ENCODE measurements around the gene WDR38. TPM values are rescaled to one million over a fixed set of nuclear protein-coding genes. Genes with fewer than 3 reads are reported as not detected.

Gene WDR38
- total and polyA plus RNA-seq, 8 donors, result not detected

DNA sequence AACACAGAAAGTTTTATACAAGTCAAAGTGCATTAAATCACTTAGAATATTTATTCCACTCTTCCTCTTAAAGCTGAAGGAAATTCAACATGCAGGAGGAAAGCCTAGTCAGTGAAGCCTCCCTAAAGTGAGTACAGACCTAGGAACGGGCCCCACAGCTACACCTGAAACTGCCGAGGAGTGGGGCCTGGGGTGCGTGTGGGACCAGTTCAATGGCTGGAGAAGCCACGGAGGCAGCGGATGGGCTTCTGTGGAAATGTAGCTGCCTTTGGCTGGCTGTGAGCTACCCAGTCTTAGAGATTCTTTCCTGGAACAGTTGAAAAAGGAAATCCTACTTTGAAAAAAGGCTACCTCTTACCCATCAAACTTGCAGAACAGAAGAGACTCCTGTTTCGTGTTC lies 25.3 kb downstream of the WDR38 start:
- WGBS, 5 donors, result 84 to 90% (median 86%) methylated on average over 6 of the region's 6 CpGs
- Histone ChIP-seq H3K4me3 (no peak overlapping the region), H3K36me3 (peaks cover 64 to 100% (median 100%) of the 10 kb centered on the region in 4 donors), H3K4me1 (peaks cover 3 to 10% (median 7%) of the 10 kb centered on the region in 4 donors), H3K9me3 (no peaks in the 10 kb centered on the region), H3K27ac (no peak overlapping the region), H3K27me3 (no peaks in the 10 kb centered on the region)
- TF ChIP-seq, protein P1, sequence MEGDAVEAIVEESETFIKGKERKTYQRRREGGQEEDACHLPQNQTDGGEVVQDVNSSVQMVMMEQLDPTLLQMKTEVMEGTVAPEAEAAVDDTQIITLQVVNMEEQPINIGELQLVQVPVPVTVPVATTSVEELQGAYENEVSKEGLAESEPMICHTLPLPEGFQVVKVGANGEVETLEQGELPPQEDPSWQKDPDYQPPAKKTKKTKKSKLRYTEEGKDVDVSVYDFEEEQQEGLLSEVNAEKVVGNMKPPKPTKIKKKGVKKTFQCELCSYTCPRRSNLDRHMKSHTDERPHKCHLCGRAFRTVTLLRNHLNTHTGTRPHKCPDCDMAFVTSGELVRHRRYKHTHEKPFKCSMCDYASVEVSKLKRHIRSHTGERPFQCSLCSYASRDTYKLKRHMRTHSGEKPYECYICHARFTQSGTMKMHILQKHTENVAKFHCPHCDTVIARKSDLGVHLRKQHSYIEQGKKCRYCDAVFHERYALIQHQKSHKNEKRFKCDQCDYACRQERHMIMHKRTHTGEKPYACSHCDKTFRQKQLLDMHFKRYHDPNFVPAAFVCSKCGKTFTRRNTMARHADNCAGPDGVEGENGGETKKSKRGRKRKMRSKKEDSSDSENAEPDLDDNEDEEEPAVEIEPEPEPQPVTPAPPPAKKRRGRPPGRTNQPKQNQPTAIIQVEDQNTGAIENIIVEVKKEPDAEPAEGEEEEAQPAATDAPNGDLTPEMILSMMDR (IDR thresholded peaks at IDR 0.05), result no peak
- TF ChIP-seq EP300 (IDR thresholded peaks at IDR 0.05) (no peak), POLR2A (IDR thresholded peaks at IDR 0.05) (no peak), POLR2AphosphoS5 (IDR thresholded peaks at IDR 0.05) (no peak)
- intact Hi-C loops (cut with DNase I; ENCODE audit: low total_unique reads), result no loop called here
- no peak for DNase-seq

DNA sequence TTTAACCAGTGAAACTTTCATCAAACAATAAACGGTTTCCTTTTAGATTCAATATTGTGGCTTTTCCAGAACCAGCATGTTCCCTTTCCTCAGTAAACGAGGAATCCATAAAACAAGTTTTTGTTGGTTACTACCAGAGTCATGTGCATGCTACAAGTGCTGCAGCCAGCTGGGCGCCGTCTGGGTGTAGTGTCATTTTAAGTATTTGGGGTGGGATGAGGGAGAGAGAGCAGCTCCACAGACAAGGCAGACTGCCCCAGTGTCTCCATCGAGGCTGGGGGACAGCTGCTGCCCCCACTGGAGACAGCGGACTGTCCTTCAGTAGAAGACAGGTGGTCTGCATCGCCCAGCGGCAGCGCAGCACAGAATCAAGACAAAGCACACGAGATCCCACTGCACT lies 26.0 kb downstream of the WDR38 start:
- Histone ChIP-seq H3K9me3 (no peaks in the 10 kb centered on the region), H3K27me3 (no peaks in the 10 kb centered on the region), H3K36me3 (peaks cover 58 to 100% (median 100%) of the 10 kb centered on the region in 4 donors), H3K27ac (no peak overlapping the region), H3K4me3 (no peak overlapping the region), H3K4me1 (peaks cover 0 to 3% (median under 1%) of the 10 kb centered on the region in 4 donors)
- no peak for DNase-seq
- intact Hi-C loops (cut with DNase I; ENCODE audit: low total_unique reads), result no loop called here
- 65 to 75% (median 72%) methylated on average over 10 of the region's 10 CpGs for WGBS, 5 donors
- no peak for TF ChIP-seq POLR2A (IDR thresholded peaks at IDR 0.05)
- TF ChIP-seq, protein P1 (IDR thresholded peaks at IDR 0.05), result no peak
- TF ChIP-seq POLR2AphosphoS5 (IDR thresholded peaks at IDR 0.05), result no peak
- no peak for TF ChIP-seq EP300 (IDR thresholded peaks at IDR 0.05)

DNA sequence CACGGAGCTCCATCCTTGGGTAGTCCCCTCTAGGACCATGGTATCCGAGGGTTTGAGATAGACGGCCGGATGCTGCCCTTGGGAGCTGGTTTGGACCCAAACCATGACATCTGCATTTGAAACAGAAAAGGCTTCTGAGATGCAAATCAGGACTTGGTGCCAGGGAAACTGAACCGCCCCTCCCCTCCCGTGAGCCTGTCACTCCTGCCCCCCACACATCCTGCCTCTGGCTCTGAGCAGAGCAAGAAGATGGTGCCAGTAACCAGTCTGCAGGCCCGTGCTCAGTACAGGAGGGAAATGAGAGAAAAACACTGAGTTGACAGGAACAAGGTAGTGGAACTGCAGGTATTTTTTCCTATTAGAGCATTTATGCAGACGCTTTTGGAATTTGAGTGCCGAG lies 27.2 kb downstream of the WDR38 start:
- H3K27ac ChIP-seq, result no peak overlapping the region
- DNase-seq, result no peak
- TF ChIP-seq POLR2A (IDR thresholded peaks at IDR 0.05) (no peak), EP300 (IDR thresholded peaks at IDR 0.05) (no peak), POLR2AphosphoS5 (IDR thresholded peaks at IDR 0.05) (no peak)
- TF ChIP-seq, protein P1 (IDR thresholded peaks at IDR 0.05), result no peak
- intact Hi-C loops (cut with DNase I; ENCODE audit: low total_unique reads), result no loop called here
- no peaks in the 10 kb centered on the region for H3K9me3 ChIP-seq
- no peak overlapping the region for H3K4me3 ChIP-seq
- H3K36me3 ChIP-seq, result peaks cover 52 to 100% (median 100%) of the 10 kb centered on the region in 4 donors
- WGBS, 5 donors, result 66 to 72% (median 70%) methylated on average over 9 of the region's 9 CpGs
- no peaks in the 10 kb centered on the region for H3K27me3 ChIP-seq
- no peaks in the 10 kb centered on the region for H3K4me1 ChIP-seq

DNA sequence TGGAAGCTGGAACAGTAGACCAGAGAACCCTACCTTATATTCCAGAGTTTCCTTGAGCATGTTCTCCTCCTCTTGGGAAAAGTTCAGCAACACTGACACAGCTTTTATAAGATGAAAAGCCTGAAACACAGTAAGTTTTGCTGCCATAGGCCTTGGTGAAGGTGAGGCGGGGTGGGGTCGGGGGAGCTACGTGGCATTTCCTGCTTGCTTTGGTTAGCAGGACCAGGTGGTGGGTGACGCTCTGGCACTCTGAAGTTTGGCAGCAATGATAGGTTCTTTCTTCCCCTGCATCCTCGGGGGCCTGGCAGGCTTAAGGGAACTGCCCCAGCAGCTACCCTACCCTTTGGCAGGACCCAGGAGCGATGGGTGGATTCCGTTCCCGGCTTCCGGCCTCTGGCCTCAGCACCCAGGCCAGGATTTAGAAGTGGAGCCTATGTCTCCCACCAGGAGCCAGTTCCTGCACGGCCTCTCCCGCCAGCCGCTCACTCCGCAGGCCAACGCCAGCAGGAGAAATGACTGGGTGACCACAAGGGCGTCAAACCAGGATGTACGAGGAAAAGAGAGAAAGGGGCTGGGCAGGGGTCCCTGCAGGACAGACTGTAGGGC lies 28.0 kb downstream of the WDR38 start:
- no peak overlapping the region for H3K4me3 ChIP-seq
- H3K36me3 ChIP-seq, result peaks cover 49 to 100% (median 100%) of the 10 kb centered on the region in 4 donors
- H3K4me1 ChIP-seq, result no peaks in the 10 kb centered on the region
- intact Hi-C loops (cut with DNase I; ENCODE audit: low total_unique reads), result no loop called here
- TF ChIP-seq POLR2AphosphoS5 (IDR thresholded peaks at IDR 0.05), result no peak
- no peak for TF ChIP-seq EP300 (IDR thresholded peaks at IDR 0.05)
- TF ChIP-seq, protein P1 (IDR thresholded peaks at IDR 0.05), result no peak
- TF ChIP-seq POLR2A (IDR thresholded peaks at IDR 0.05), result no peak
- no peaks in the 10 kb centered on the region for H3K27me3 ChIP-seq
- H3K9me3 ChIP-seq, result no peaks in the 10 kb centered on the region
- no peak overlapping the region for H3K27ac ChIP-seq
- 90 to 95% (median 92%) methylated on average over 16 of the region's 16 CpGs for WGBS, 5 donors
- DNase-seq, result no peak
